ENCODE data around the gene ZNF646. TPM values are rescaled to one million over a fixed set of nuclear protein-coding genes. Genes with fewer than 3 reads are reported as not detected.
A peak's percentile ranks its signal among the peaks of the same experiment; 100 is the strongest.

Gene ZNF646
- total and polyA plus RNA-seq, 2 of the 13 experiments (the other 11 are each of a cell fraction or from before 2014, with no cell fraction given): 3.4 to 10.9 TPM

DNA sequence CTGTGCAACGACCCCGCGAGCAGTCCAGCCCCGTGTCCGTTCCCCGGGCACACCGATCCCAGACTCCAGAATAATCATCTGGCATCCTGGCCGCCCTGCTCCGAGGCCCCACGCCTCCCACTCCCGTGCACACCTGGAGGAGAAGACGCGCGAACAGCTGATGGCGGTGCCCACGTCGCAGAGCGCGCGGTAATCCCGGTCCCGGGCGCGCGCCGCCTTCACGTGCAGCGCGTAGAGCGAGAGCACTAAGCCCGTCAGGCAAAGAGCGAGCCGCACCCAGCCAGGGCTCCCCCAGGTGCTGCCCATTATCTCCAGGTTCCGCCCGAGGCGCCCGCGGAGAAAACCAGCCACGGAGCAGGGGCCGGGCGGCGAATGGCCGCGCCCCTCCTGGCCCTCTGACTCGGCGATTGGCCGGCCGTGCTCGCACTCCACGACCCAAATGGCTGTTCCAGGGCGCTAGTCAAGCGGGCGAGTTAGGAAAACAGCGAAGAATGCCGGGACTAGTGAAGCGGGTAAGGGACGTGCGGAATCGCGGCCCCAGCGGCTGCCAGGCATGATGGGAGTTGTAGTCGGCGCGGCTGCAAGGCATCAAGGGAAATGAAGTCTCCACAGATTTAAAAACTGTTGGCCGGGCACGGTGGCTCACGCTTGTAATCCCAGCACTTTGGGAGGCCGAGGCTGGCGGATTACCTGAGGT, 20.4 kb downstream of the ZNF646 start, which contains the start of gene VKORC1 (continued):
- TF ChIP-seq, protein P1, sequence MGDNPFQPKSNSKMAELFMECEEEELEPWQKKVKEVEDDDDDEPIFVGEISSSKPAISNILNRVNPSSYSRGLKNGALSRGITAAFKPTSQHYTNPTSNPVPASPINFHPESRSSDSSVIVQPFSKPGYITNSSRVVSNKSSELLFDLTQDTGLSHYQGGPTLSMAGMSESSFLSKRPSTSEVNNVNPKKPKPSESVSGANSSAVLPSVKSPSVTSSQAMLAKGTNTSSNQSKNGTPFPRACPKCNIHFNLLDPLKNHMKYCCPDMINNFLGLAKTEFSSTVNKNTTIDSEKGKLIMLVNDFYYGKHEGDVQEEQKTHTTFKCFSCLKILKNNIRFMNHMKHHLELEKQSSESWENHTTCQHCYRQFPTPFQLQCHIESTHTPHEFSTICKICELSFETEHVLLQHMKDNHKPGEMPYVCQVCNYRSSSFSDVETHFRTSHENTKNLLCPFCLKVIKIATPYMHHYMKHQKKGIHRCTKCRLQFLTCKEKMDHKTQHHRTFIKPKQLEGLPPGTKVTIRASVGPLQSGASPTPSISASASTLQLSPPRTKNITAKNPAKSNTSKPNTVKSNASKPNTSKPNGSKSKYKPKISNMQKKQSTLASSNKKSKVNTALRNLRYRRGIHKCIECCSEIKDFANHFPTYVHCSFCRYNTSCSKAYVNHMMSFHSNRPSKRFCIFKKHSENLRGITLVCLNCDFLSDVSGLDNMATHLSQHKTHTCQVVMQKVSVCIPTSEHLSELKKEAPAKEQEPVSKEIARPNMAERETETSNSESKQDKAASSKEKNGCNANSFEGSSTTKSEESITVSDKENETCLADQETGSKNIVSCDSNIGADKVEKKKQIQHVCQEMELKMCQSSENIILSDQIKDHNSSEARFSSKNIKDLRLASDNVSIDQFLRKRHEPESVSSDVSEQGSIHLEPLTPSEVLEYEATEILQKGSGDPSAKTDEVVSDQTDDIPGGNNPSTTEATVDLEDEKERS (CRISPR knock-in tag; IDR thresholded peaks at IDR 0.05): no peak; the same call in 1 of the 2 replicates
- TF ChIP-seq KLF9 (CRISPR knock-in tag; IDR thresholded peaks at IDR 0.05; ENCODE audit: low read depth) (peak; percentile 89), EP300 (IDR thresholded peaks at IDR 0.05; ENCODE audit: low read depth in 2 of 2, low read length in 2 of 2) (peak in 1 of 2 experiments; percentile 44; a peak in 1 of 4 replicates), EP300 (CRISPR knock-in tag; IDR thresholded peaks at IDR 0.05; ENCODE audit: borderline replicate concordance) (peak; percentile 51), ZNF670 (CRISPR knock-in tag; IDR thresholded peaks at IDR 0.05; ENCODE audit: borderline replicate concordance) (0 out of 2 replicates have a peak, but pooled peaks have one; percentile 34), ZNF337 (CRISPR knock-in tag; IDR thresholded peaks at IDR 0.05; ENCODE audit: borderline replicate concordance, low read depth) (no peak; the same call in 1 of the 2 replicates), DMAP1 (CRISPR knock-in tag; IDR thresholded peaks at IDR 0.05) (peak; percentile 93), ZEB1 (IDR thresholded peaks at IDR 0.05; ENCODE audit: insufficient replicate concordance, low read depth) (no peak), ZNF7 (CRISPR knock-in tag; IDR thresholded peaks at IDR 0.05) (no peak), ZMYM3 (CRISPR knock-in tag; IDR thresholded peaks at IDR 0.05) (peak; percentile 53), SIN3A (IDR thresholded peaks at IDR 0.05; ENCODE audit: borderline replicate concordance, low read depth, low read length) (no peak), SYNCRIP (IDR thresholded peaks at IDR 0.05; ENCODE audit: insufficient read depth, low read depth, low read length) (no peak), ASH2L (IDR thresholded peaks at IDR 0.05; ENCODE audit: insufficient read length, low read depth, low read length) (peak; percentile 47), ARNT2 (CRISPR knock-in tag; IDR thresholded peaks at IDR 0.05; ENCODE audit: low read depth) (peak; percentile 96), FOXA3 (CRISPR knock-in tag; IDR thresholded peaks at IDR 0.05) (peak; percentile 63), MYC (CRISPR knock-in tag; IDR thresholded peaks at IDR 0.05; ENCODE audit: borderline replicate concordance) (peak; percentile 75), ZNF3 (CRISPR knock-in tag; IDR thresholded peaks at IDR 0.05) (no peak), RBAK (CRISPR knock-in tag; IDR thresholded peaks at IDR 0.05) (no peak), ATRX (CRISPR knock-in tag; IDR thresholded peaks at IDR 0.05; ENCODE audit: borderline replicate concordance) (no peak)
- TF ChIP-seq, protein P2, sequence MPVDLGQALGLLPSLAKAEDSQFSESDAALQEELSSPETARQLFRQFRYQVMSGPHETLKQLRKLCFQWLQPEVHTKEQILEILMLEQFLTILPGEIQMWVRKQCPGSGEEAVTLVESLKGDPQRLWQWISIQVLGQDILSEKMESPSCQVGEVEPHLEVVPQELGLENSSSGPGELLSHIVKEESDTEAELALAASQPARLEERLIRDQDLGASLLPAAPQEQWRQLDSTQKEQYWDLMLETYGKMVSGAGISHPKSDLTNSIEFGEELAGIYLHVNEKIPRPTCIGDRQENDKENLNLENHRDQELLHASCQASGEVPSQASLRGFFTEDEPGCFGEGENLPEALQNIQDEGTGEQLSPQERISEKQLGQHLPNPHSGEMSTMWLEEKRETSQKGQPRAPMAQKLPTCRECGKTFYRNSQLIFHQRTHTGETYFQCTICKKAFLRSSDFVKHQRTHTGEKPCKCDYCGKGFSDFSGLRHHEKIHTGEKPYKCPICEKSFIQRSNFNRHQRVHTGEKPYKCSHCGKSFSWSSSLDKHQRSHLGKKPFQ (CRISPR knock-in tag; IDR thresholded peaks at IDR 0.05; ENCODE audit: insufficient replicate concordance): peak; percentile 50
- TF ChIP-seq, protein P3, sequence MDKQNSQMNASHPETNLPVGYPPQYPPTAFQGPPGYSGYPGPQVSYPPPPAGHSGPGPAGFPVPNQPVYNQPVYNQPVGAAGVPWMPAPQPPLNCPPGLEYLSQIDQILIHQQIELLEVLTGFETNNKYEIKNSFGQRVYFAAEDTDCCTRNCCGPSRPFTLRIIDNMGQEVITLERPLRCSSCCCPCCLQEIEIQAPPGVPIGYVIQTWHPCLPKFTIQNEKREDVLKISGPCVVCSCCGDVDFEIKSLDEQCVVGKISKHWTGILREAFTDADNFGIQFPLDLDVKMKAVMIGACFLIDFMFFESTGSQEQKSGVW (CRISPR knock-in tag; IDR thresholded peaks at IDR 0.05; ENCODE audit: borderline replicate concordance): no peak
- TF ChIP-seq, protein P4, sequence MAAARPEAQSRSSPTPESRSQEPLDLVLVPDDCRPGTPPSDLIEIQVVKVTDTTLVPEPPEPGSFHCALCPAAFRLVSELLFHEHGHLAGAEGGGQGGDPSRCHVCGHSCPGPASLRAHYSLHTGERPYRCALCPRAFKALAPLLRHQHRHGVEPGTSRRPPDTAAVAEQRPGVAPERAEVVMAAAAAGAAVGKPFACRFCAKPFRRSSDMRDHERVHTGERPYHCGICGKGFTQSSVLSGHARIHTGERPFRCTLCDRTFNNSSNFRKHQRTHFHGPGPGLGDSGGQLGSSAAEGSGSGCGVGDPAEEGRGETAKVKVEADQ (CRISPR knock-in tag; IDR thresholded peaks at IDR 0.05; ENCODE audit: borderline replicate concordance): no peak
